Adrenal gland (tissue), 12 donors: Measurements from ENCODE around the gene RHOBTB3. TPM values are rescaled to one million over a fixed set of nuclear protein-coding genes. Genes with fewer than 3 reads are reported as not detected.

Source experiments
- DNase-seq, 7 donors: peaks; one replicate each; pipeline ENCODE4 v3.0.0-alpha.2; 2019 to 2020
- H3K27ac ChIP-seq, 5 donors: fragments of 200-600 bp; sonication (generic) in 4 of 5; 1 replicate in 3 of 5; 2 replicates in 2 of 5; pipeline versions ENCODE4 v1.5.1 to v1.8.0; 2016 to 2020; ENCODE audit warnings: mild to moderate bottlenecking in 1 of 5
- H3K27me3 ChIP-seq: fragments of 200-600 bp; 2 replicates; pipeline ENCODE4 v1.8.0; 2021
- H3K36me3 ChIP-seq, 2 donors: fragments of 200-600 bp; replicated peaks in 1 of 2; 1 replicate in 1 of 2; 2 replicates in 1 of 2; pipeline versions ENCODE4 v1.5.1 to v1.8.0; 2018 to 2022
- H3K4me1 ChIP-seq, 2 donors: fragments of 200-600 bp; replicated peaks in 1 of 2; 1 replicate in 1 of 2; 2 replicates in 1 of 2; pipeline versions ENCODE4 v1.5.1 to v1.8.0; 2018 to 2021
- H3K4me3 ChIP-seq, 4 donors: fragments of 200-600 bp; sonication (generic) in 3 of 4; one replicate each; pipeline ENCODE4 v1.5.1; 2016 to 2018
- H3K9me3 ChIP-seq, 3 donors: fragments of 200-600 bp; sonication (generic) in 1 of 3; replicated peaks in 1 of 3; 1 replicate in 2 of 3; 2 replicates in 1 of 3; pipeline versions ENCODE4 v1.5.1 to v1.8.0; 2016 to 2021
- POLR2A ChIP-seq, 2 donors: fragments of 450-650 bp; IDR thresholded peaks; one replicate each; pipeline ENCODE4 v1.6.1; 2017; ENCODE audit warnings: antibody characterized with exemption in 2 of 2, mild to moderate bottlenecking in 2 of 2, moderate library complexity in 1 of 2
- WGBS, 4 donors: extraction: QIAGEN DNeasy Blood & Tissue Kit in 2 of 4; methylation state at CpG; one replicate each; pipeline versions ENCODE4 v1.1.5 to v1.1.7; 2013 to 2017; 5-methylcytosine and 5-hydroxymethylcytosine counted together
- intact Hi-C, 2 donors: fragments of 100-400 bp; cut with DNase I; formaldehyde crosslinking; loops; one replicate each; pipeline versions ENCODE4 v1.14.1 to v1.15.0; 2022 to 2023
- polyA plus RNA-seq, 3 donors: library from polyadenylated mRNA; stranded (reverse); fragments of 200-250 nt in 2 of 3; fragments of 350-450 nt in 1 of 3; fragmentation: Illumina TruSeq in 1 of 3; extraction: RNeasy Lipid Tissue Mini Kit (QIAGEN cat#74804) in 1 of 3; gene quantifications; one replicate each; pipeline ENCODE4 v1.2.3, GENCODE V29; 2013 to 2014
- total RNA-seq, 9 donors: library from RNA; depleted of rRNA in 4 of 9; stranded (reverse); fragments of >200 nt in 4 of 9; fragments of 120-200 nt in 1 of 9; fragmentation: NEBNext Ultra II Directional in 1 of 9; extraction: Animal tissue kit (Norgen Biotek cat#: 25700) in 1 of 9; gene quantifications; one replicate each; pipeline versions ENCODE4 v1.1.0 to v1.2.4, GENCODE V29; 2013 to 2023
- TF ChIP-seq, protein P1 (sequence below), 6 experiments: fragments of 450-650 bp in 4 of 6; fragments of 200-600 bp in 2 of 6; sonication (generic) in 1 of 6; IDR thresholded peaks; 1 replicate in 5 of 6; 2 replicates in 1 of 6; pipeline versions ENCODE4 v1.5.1 to v1.8.0; 2016 to 2021; ENCODE audit warnings: antibody characterized with exemption in 6 of 6, mild to moderate bottlenecking in 2 of 6, moderate library complexity in 1 of 6
- donor health status: healthy with polysubstance abuse.
- donor health status: Bipolar disorder and iron deficiency.
- donor health status: DM: yes; HTN: yes; CAD: no.
- donor health status: DM: no; HTN: no; CAD: no.
- donor health status: DM: no; HTN: no; CAD: no.
- donor health status: DM: yes; HTN: yes; CAD: no.

Gene RHOBTB3
- total and polyA plus RNA-seq, 12 donors = 23.9 to 258 (median 108) TPM

DNA sequence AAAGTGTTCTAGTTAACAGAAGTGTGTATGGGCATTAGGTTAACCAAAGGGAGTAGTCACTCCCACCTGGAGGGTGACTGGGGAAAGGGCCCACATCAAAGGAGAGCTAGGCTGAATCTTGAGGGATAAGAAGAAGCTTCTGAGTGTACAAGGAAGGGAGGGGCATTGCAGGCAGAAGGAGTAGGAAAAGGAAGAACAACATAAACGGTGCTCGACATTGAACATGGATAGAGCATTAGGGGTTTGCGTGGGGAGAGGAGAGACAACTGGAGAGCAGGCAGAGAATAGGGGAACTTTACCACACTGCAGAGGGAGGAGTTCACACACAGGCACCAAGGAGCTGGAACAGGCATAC is 96.7 kb downstream of the RHOBTB3 start:
- DNase-seq = no peak
- Histone ChIP-seq H3K27ac (no peak overlapping the region), H3K27me3 (no peaks in the 10 kb centered on the region), H3K36me3 (no peaks in the 10 kb centered on the region), H3K4me3 (no peak overlapping the region), H3K4me1 (peaks cover 18 to 20% of the 10 kb centered on the region in 2 donors), H3K9me3 (no peaks in the 10 kb centered on the region)
- TF ChIP-seq POLR2A (IDR thresholded peaks at IDR 0.05) = no peak
- TF ChIP-seq, protein P1, sequence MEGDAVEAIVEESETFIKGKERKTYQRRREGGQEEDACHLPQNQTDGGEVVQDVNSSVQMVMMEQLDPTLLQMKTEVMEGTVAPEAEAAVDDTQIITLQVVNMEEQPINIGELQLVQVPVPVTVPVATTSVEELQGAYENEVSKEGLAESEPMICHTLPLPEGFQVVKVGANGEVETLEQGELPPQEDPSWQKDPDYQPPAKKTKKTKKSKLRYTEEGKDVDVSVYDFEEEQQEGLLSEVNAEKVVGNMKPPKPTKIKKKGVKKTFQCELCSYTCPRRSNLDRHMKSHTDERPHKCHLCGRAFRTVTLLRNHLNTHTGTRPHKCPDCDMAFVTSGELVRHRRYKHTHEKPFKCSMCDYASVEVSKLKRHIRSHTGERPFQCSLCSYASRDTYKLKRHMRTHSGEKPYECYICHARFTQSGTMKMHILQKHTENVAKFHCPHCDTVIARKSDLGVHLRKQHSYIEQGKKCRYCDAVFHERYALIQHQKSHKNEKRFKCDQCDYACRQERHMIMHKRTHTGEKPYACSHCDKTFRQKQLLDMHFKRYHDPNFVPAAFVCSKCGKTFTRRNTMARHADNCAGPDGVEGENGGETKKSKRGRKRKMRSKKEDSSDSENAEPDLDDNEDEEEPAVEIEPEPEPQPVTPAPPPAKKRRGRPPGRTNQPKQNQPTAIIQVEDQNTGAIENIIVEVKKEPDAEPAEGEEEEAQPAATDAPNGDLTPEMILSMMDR (IDR thresholded peaks at IDR 0.05) = no peak
- intact Hi-C loops = no loop called here
- 67 to 82% (median 75%) methylated on average over 3 of the region's 3 CpGs for whole genome bisulfite sequencing, 4 donors

DNA sequence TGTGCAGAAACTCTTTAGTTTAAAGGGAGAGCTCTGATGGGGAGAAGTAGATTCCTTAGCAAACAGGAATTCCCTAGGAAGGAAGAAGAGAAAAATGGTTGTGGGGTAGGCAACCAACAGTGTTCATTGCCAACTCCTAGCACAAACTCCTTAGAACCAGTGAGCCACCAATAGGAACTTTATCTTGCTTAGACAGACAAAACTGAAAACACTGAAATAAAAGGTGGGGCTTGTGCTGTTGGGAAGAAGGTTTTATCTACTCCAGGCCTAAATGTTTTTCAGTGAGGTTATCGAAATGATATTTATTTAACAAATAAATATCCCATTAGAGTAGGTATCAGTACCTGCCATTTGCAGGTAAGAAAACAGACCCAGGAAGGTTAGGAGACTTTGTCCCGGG is 99.1 kb downstream of the RHOBTB3 start:
- intact Hi-C loops = loop anchor here in 1 of 2 donors (10.0 kb wide), 1 partner anchor 165 kb away; no protein-coding TSS in a partner anchor
- WGBS, 4 donors = 96 to 100% (median 98%) methylated on average over 2 of the region's 2 CpGs
- no peak overlapping the region for H3K4me3 ChIP-seq

DNA sequence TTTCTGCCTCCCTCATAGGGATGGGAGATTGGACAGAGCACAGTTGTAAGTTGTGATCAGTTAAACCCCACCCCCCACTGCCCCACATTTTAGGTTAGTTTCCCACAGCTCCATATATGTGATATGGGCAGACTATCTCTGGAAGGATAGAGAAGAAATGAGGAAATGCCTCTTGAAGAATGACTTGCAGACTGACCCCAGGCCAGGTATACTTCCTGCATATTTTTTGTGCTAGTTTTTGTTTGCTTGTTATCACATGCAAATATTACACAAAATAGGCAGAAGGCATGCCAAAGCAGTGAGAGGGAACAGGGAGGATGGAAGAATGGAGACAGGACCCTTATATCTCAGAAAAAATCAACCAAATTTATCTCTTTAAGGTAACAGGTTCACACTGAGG is 101.5 kb downstream of the RHOBTB3 start:
- Histone ChIP-seq H3K4me1 (peaks cover 8 to 24% of the 10 kb centered on the region in 2 donors), H3K27ac (no peak overlapping the region), H3K36me3 (no peaks in the 10 kb centered on the region), H3K27me3 (no peaks in the 10 kb centered on the region), H3K9me3 (no peaks in the 10 kb centered on the region), H3K4me3 (no peak overlapping the region)
- intact Hi-C loops = loop anchor here in 1 of 2 donors (10.0 kb wide), 1 partner anchor 168 kb away; no protein-coding TSS in a partner anchor
- no peak for TF ChIP-seq POLR2A (IDR thresholded peaks at IDR 0.05)
- TF ChIP-seq, protein P1 (IDR thresholded peaks at IDR 0.05) = no peak
- no peak for DNase-seq

More for the DNA sequence above, 99.1 kb downstream of the RHOBTB3 start:
- Histone ChIP-seq H3K9me3 (no peaks in the 10 kb centered on the region), H3K27ac (no peak overlapping the region), H3K27me3 (no peaks in the 10 kb centered on the region), H3K4me1 (peaks cover under 1 to 6% of the 10 kb centered on the region in 2 donors), H3K36me3 (no peaks in the 10 kb centered on the region)
- no peak for TF ChIP-seq POLR2A (IDR thresholded peaks at IDR 0.05)
- TF ChIP-seq, protein P1 (IDR thresholded peaks at IDR 0.05) = no peak
- no peak for DNase-seq

DNA sequence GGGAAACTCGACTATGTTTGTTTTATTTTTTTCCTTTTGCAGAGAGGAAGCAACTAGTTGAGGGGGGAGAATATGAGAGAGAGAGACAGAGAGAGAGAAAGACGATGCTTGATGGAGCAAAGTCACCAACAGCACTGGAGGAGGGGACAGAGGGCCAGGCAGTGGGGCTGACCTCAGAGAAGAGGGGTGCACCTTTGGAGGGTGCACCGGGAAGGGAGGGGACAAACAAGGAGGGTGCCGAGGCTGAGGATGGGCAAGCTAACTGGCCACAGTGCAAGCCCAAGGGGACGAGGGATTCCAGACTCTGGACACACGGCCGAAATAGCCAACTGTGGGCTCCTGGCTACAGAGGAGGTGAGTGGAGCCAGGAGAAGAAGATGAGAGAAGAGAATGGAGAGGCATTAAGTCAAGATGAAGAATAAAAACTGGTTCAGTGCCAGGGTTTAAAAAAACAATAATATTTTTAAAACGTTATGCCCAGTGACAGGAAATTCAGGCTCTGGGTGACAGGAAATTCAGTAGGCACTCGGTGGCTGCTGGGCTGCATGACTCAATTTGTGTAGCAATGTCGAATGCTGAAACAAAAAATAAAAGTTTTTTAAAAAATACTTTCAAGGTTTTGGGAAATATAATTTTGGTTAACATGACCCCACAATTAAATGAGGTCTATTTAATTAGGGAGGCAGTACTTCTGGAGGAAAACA is 104.7 kb downstream of the RHOBTB3 start:
- DNase-seq = peak in 2 of 7 donors; percentile 51 to 53

More for the DNA sequence above, 104.7 kb downstream of the RHOBTB3 start:
- peak overlapping the region in 1 of 4 donors; percentile 54 for H3K4me3 ChIP-seq
- peaks cover 8 to 24% of the 10 kb centered on the region in 2 donors for H3K4me1 ChIP-seq
- WGBS, 4 donors = 45 to 54% (median 47%) methylated on average over 10 of the region's 10 CpGs
- no peaks in the 10 kb centered on the region for H3K36me3 ChIP-seq
- TF ChIP-seq POLR2A (IDR thresholded peaks at IDR 0.05) = no peak
- TF ChIP-seq, protein P1 (IDR thresholded peaks at IDR 0.05) = no peak
- intact Hi-C loops = loop anchor here in 1 of 2 donors (10.0 kb wide), 1 partner anchor 171 kb away; no protein-coding TSS in a partner anchor
- H3K9me3 ChIP-seq = no peaks in the 10 kb centered on the region
- H3K27ac ChIP-seq = peak overlapping the region in 4 of 5 donors; percentile 19 to 89 (median 48)
- H3K27me3 ChIP-seq = no peaks in the 10 kb centered on the region
